ENCODE data around the gene PDIA6.

DNA sequence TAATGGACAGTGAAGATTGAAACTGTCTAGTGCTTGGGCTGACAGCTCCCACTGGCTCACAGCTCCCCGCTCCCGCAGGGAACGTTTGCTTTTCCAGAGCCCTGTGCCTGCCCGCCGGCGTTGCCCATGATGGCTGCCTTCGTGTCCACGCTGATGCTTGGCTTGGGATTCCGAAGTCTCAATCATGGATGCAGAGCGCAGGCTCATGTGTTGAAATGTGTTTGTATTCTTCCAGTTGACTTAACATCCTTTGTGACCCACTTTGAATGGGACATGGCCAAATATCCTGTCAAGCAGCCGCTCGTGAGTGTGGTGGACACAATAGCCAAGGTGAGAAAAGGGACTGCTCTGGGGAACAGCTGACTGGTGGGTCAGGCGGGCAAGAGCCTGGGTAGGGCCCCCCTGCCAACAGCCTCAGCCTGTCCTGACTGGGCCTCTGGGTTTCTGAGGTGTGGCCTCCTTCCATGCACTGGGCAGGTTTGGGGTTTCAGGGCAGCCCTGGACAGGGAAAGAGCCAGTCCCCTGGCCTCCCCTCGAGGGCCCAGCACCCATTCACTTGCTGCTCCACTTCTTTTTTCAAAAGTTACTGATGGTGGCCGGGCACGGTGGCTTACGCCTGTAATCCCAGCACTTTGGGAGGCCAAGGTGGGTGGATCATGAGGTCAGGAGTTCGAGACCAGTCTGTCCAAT, 48.3 kb downstream of the PDIA6 start:
- no peak for TF ChIP-seq POLR2A (IDR thresholded peaks at IDR 0.05)
- TF ChIP-seq, protein P1, sequence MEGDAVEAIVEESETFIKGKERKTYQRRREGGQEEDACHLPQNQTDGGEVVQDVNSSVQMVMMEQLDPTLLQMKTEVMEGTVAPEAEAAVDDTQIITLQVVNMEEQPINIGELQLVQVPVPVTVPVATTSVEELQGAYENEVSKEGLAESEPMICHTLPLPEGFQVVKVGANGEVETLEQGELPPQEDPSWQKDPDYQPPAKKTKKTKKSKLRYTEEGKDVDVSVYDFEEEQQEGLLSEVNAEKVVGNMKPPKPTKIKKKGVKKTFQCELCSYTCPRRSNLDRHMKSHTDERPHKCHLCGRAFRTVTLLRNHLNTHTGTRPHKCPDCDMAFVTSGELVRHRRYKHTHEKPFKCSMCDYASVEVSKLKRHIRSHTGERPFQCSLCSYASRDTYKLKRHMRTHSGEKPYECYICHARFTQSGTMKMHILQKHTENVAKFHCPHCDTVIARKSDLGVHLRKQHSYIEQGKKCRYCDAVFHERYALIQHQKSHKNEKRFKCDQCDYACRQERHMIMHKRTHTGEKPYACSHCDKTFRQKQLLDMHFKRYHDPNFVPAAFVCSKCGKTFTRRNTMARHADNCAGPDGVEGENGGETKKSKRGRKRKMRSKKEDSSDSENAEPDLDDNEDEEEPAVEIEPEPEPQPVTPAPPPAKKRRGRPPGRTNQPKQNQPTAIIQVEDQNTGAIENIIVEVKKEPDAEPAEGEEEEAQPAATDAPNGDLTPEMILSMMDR (IDR thresholded peaks at IDR 0.05) = no peak
